Gastroesophageal sphincter (tissue), 4 donors: ENCODE results near the gene IDUA. TPM values are rescaled to one million over a fixed set of nuclear protein-coding genes. Genes with fewer than 3 reads are reported as not detected.

ENCODE experiments used
- ATAC-seq: fragments of 150-250 bp; one replicate; pipeline ENCODE4 v1.9.1; 2016; ENCODE audit warnings: mild to moderate bottlenecking, moderate library complexity
- H3K27ac ChIP-seq, 4 donors: fragments of 200-600 bp; sonication (generic) in 3 of 4; 1 replicate in 3 of 4; 2 replicates in 1 of 4; pipeline ENCODE4 v1.5.1; 2016 to 2019
- H3K27me3 ChIP-seq: fragments of 200-600 bp; sonication (generic); one replicate; pipeline ENCODE4 v1.5.1; 2019
- H3K36me3 ChIP-seq, 2 donors: fragments of 200-600 bp; sonication (generic); one replicate each; pipeline ENCODE4 v1.5.1; 2019; ENCODE audit warnings: control low read depth in 1 of 2
- H3K4me1 ChIP-seq, 3 donors: fragments of 200-600 bp; sonication (generic); 1 replicate in 2 of 3; 2 replicates in 1 of 3; pipeline ENCODE4 v1.5.1; 2016 to 2019; ENCODE audit warnings: control low read depth in 2 of 3
- H3K4me3 ChIP-seq, 2 donors: fragments of 200-600 bp; sonication (generic); one replicate each; pipeline ENCODE4 v1.5.1; 2019; ENCODE audit warnings: mild to moderate bottlenecking in 1 of 2, moderate library complexity in 1 of 2
- H3K9me3 ChIP-seq, 3 donors: fragments of 200-600 bp; sonication (generic); one replicate each; pipeline ENCODE4 v1.5.1; 2017 to 2019; ENCODE audit warnings: control low read depth in 2 of 3
- CTCF ChIP-seq, 4 experiments: fragments of 200-600 bp in 2 of 4; fragments of 450-650 bp in 2 of 4; sonication (generic) in 1 of 4; IDR thresholded peaks; one replicate each; pipeline ENCODE4 v1.5.1; 2017 to 2019; ENCODE audit warnings: antibody characterized with exemption in 4 of 4, mild to moderate bottlenecking in 2 of 4, moderate library complexity in 2 of 4
- EP300 ChIP-seq: sonication (generic); formaldehyde crosslinking; IDR thresholded peaks from one replicate; pipeline ENCODE4 v1.6.1; 2017; ENCODE audit warnings: antibody characterized with exemption, mild to moderate bottlenecking
- POLR2A ChIP-seq, 2 donors: fragments of 450-650 bp; IDR thresholded peaks; one replicate each; pipeline ENCODE4 v1.6.1; 2017; ENCODE audit warnings: antibody characterized with exemption in 2 of 2, mild to moderate bottlenecking in 2 of 2, moderate library complexity in 1 of 2
- POLR2AphosphoS5 ChIP-seq: sonication (generic); formaldehyde crosslinking; IDR thresholded peaks from one replicate; pipeline ENCODE4 v1.6.1; 2017; ENCODE audit warnings: antibody characterized with exemption
- WGBS, 2 donors: methylation state at CpG; one replicate each; pipeline ENCODE4 v1.1.5; 2018; ENCODE audit warnings: low coverage in 1 of 2; 5-methylcytosine and 5-hydroxymethylcytosine counted together
- total RNA-seq, 4 donors: library from RNA; depleted of rRNA; stranded (reverse); fragments of >200 nt; gene quantifications; one replicate each; pipeline ENCODE4 v1.1.0, GENCODE V29; 2016

Gene IDUA
- total RNA-seq, 4 donors from 2014 or later = 4.6 to 15.1 (median 12.2) TPM

DNA sequence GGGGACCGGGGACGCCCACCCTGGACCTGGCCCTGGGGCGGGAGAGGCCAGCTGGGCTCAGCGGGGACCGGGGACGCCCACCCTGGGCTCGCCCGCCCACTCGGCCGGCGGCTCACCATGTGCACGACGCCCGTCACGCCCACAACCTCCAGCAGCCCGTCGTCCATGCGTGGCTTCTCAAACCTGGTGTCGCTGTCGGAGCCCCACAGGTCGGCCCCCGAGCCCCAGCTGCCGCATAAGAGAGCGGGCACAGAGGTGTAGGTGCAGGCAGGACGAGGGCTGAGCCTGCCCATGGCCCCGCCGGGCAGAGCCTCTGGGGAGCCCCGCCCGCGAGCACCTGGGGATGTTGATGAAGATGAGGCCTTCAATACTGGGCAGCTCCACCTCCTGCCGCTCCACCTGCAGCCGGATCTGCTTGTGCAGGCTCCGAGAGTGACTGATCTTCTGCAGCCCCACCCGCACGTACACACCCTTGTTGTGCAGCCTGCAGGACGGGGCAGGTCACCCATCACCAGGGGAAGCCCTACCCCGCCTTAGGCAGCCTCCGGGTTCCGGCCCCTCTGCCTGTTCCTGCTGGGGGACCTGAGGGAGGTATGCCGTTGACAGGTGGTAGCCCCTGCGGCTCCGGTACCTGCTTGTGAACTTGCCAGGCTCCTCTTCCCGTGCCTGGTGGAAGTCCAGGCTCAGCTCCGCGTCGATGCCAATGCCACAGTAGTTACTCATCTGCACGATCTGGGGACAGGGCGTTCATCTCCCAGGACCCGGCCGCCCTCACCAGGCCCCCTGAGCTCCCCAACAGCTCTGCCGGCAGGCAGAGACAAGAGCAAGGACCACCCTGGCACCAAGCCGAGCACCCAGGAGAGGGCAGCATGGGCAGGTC, 25.3 kb upstream of the IDUA start:
- Histone ChIP-seq H3K36me3 (peaks cover 0 to 100% of the 10 kb centered on the region in 2 donors), H3K9me3 (no peaks in the 10 kb centered on the region), H3K4me1 (no peaks in the 10 kb centered on the region), H3K27me3 (no peaks in the 10 kb centered on the region), H3K27ac (no peak overlapping the region), H3K4me3 (no peak overlapping the region)
- 53% methylated on average over 2 of the region's 52 CpGs; no CpG with 5 or more reads in 1 of the 2 donors for WGBS, 2 donors
- TF ChIP-seq POLR2AphosphoS5 (no peak), POLR2A (IDR thresholded peaks at IDR 0.05) (no peak), CTCF (IDR thresholded peaks at IDR 0.05) (no peak), EP300 (no peak)
- ATAC-seq = no peak

GRCh38 chr4:962231-963208, 24.3 kb upstream of the IDUA start:
- WGBS, 2 donors = 85% methylated on average over 5 of the region's 54 CpGs; no CpG with 5 or more reads in 1 of the 2 donors

DNA sequence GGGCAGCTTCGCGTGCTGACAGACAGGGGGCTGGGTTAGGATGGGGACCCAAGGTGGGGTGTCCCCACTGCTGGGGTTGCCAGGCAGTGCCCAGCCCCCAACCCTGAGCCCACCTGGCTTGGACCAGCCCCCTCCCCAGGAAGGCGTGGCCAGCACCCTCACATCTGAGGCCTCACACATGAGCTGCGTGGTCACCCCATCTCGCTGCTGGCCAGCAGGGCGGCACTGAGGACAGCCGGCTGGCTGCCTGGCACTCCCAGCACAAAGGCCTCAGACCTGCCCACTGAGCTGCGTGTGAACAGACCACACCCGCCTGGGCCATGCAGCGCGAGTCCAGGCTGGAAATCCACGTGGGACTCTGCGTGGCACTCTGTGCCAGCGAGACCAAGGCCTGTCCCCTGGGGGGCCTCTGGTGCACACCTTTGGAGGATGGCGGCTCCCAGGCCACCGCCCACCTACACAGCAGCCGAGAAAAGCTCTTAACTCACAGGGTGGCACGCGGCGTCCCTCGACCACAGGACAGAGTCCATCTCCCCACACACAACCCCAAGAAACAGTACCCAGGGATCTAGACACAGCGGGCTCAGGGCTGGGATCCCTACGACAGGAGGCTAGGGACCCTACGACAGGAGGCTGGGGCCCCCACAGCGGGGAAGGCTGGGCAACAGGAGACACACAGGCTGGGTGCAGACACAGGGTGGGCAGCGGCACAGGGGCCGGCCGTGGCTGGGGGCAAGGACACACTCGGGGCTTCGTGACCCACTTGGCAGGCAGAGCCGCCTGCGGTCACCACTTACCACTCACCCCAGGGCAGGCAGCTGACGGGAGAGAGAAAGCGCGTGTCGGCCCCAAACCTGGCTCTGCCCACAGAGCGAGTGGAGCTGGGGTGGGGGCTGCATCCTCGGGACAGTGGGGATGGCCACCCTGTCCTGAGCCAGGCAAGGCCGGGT, 23.3 kb upstream of the IDUA start:
- H3K36me3 ChIP-seq = peaks cover 0 to 89% of the 10 kb centered on the region in 2 donors
- peaks cover 0 to 14% (median 0%) of the 10 kb centered on the region in 3 donors for H3K4me1 ChIP-seq
- H3K27me3 ChIP-seq = peaks cover 10% of the 10 kb centered on the region
- H3K27ac ChIP-seq = no peak overlapping the region
- no peak overlapping the region for H3K4me3 ChIP-seq
- H3K9me3 ChIP-seq = no peaks in the 10 kb centered on the region
- TF ChIP-seq POLR2AphosphoS5 (no peak), POLR2A (IDR thresholded peaks at IDR 0.05) (no peak), EP300 (no peak), CTCF (IDR thresholded peaks at IDR 0.05) (no peak)
- 68% methylated on average over 4 of the region's 39 CpGs; no CpG with 5 or more reads in 1 of the 2 donors for WGBS, 2 donors
- no peak for ATAC-seq

More at GRCh38 chr4:962231-963208, 24.3 kb upstream of the IDUA start:
- Histone ChIP-seq H3K9me3 (no peaks in the 10 kb centered on the region), H3K36me3 (peaks cover 0 to 99% of the 10 kb centered on the region in 2 donors), H3K27ac (no peak overlapping the region), H3K4me1 (peaks cover 0 to 4% (median 0%) of the 10 kb centered on the region in 3 donors), H3K27me3 (no peaks in the 10 kb centered on the region), H3K4me3 (no peak overlapping the region)
- ATAC-seq = no peak
- no peak for TF ChIP-seq CTCF (IDR thresholded peaks at IDR 0.05)
- TF ChIP-seq EP300 = no peak
- TF ChIP-seq POLR2AphosphoS5 = no peak
- TF ChIP-seq POLR2A (IDR thresholded peaks at IDR 0.05) = no peak

DNA sequence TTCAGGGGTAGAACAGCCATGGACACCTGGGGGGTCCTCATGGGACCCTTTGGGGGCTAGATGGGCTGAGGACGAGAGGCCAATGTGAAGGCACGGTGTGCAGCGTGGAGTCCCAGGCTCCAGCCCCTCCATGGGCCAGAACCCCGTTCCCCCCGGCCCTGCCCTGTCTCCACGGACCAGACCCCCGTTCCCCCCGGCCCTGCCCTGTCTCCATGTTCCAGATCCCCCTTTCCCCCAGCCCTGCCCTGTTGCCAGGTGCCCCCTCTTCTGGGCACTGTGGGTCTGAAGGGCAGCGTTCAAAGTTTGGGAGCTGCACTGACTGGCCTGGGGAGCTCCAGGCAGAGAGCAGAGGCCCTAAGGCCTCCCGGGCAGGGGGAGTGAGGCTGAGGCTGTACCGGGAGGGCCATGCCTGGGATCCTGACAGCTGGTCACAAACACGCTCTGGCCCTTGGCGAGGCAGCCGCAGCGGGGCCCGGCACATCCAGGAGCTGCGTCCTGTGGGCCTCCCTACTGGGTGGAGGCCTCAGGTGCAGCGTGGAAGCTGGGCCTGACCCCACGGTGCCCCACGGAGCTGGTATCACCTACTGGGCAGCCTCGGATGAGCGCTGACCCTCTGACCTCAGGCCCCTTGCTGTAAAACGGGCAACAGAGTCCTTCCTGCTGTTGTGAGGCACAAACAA, 22.4 kb upstream of the IDUA start:
- H3K4me1 ChIP-seq = peaks cover 0 to 15% (median 0%) of the 10 kb centered on the region in 3 donors
- H3K4me3 ChIP-seq = no peak overlapping the region
- 40% methylated on average over 1 of the region's 23 CpGs; no CpG with 5 or more reads in 1 of the 2 donors for WGBS, 2 donors
- no peak overlapping the region for H3K27ac ChIP-seq
- TF ChIP-seq POLR2A (IDR thresholded peaks at IDR 0.05) (no peak), EP300 (no peak), POLR2AphosphoS5 (no peak), CTCF (IDR thresholded peaks at IDR 0.05) (no peak)
- ATAC-seq = no peak
- H3K9me3 ChIP-seq = no peaks in the 10 kb centered on the region
- H3K36me3 ChIP-seq = peaks cover 0 to 79% of the 10 kb centered on the region in 2 donors
- H3K27me3 ChIP-seq = peaks cover 16% of the 10 kb centered on the region
